Measurements from ENCODE around the gene PFKFB3. TPM values are rescaled to one million over a fixed set of nuclear protein-coding genes. Genes with fewer than 3 reads are reported as not detected.
A peak's percentile ranks its signal among the peaks of the same experiment; 100 is the strongest.

PFKFB3 gene
- total and polyA plus RNA-seq, 2 of the 4 experiments (the other 2 are of a cell fraction), result 34.1 to 45.5 TPM

DNA sequence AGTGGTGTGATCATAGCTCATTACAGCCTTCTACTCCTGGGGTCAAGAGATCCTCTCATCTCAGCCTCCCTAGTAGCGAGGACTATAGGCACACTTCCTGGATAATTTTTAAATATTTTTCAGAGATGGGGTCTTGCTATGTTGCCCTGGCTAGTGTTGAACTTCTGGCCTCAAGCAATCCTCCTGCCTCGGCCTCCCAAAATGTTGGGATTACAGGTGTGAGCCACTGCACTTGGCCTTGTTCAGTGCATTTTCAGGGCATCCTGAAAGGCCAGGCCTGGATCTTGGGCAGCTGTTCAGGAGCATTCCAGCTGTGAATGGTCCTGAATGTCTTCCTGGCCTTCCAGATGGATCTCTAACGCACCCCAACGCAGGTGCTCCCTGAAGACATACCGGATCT is 95.7 kb downstream of the PFKFB3 start:
- ChIA-PET POLR2A (ENCODE audit: unreplicated experiment) (no interaction called here), CTCF (no interaction called here)
- Histone ChIP-seq H2BK120ac (ENCODE audit: low read depth, low read length) (no peak overlapping the region), H2AK9ac (replicated peaks; ENCODE audit: low read depth, low read length, poor library complexity) (no peak overlapping the region), H2BK20ac (ENCODE audit: low read depth, low read length) (no peak overlapping the region), H3K9me1 (ENCODE audit: insufficient read depth, low read length) (peaks cover 3% of the 10 kb centered on the region; the same call in 1 of the 2 replicates), H3K4me3 (ENCODE audit: insufficient read depth, low read depth, low read length) (no peak overlapping the region), H2AFZ (replicated peaks; ENCODE audit: low read length, poor library complexity) (no peak overlapping the region), H4K20me1 (ENCODE audit: insufficient read depth, low read length) (no peaks in the 10 kb centered on the region), H3K9me3 (ENCODE audit: control insufficient read depth, insufficient read depth, low read length) (no peaks in the 10 kb centered on the region), H2BK15ac (ENCODE audit: low read depth, low read length) (no peak overlapping the region), H2BK5ac (ENCODE audit: low read depth, low read length, poor library complexity, severe bottlenecking) (no peak overlapping the region), H3K56ac (ENCODE audit: extremely low read depth, insufficient read depth, low read length) (no peak overlapping the region), H4K5ac (ENCODE audit: low read depth, low read length) (no peak overlapping the region), H3K18ac (ENCODE audit: low read depth, low read length) (peak overlapping the region; percentile 34; the same call in 1 of the 2 replicates), H3K23ac (ENCODE audit: low read depth, low read length) (no peak overlapping the region), H2AK5ac (ENCODE audit: low read depth, low read length) (no peak overlapping the region), H3K27ac (ENCODE audit: insufficient read depth, low read length) (no peak overlapping the region), H3K4me2 (ENCODE audit: low read depth, low read length) (no peak overlapping the region), H3K27me3 (ENCODE audit: control insufficient read depth, insufficient read depth, low read length) (no peaks in the 10 kb centered on the region), H3K14ac (replicated peaks; ENCODE audit: low read depth, low read length) (no peak overlapping the region), H4K8ac (ENCODE audit: low read depth in 2 of 2, low read length in 2 of 2) (no peak overlapping the region), H3K36me3 (ENCODE audit: control insufficient read depth, insufficient read depth, low read length) (no peaks in the 10 kb centered on the region), H3K4me1 (ENCODE audit: control insufficient read depth, insufficient read depth, low read length) (peaks cover 7% of the 10 kb centered on the region; the same call in 1 of the 2 replicates), H3K4ac (ENCODE audit: low read depth, low read length) (no peak overlapping the region), H4K91ac (ENCODE audit: insufficient read depth, low read depth, low read length) (no peak overlapping the region), H3K9ac (ENCODE audit: low read depth, low read length) (no peak overlapping the region), H3K79me1 (ENCODE audit: low read depth in 1 of 2, low read length in 2 of 2) (no peaks in the 10 kb centered on the region)
- intact Hi-C loops (cut with micrococcal nuclease), result no loop called here
- ATAC-seq (ENCODE audit: low read depth) (no peak), DNase-seq (no peak)
- 100% methylated on average over 1 of the region's 5 CpGs; no CpG with 5 or more reads in 1 of the 2 experiments for WGBS, 2 experiments (ENCODE audit: extremely low coverage in 2 of 2, insufficient read length in 1 of 2)
- TF ChIP-seq RAD21 (IDR thresholded peaks at IDR 0.05; ENCODE audit: low read length) (no peak), CEBPB (IDR thresholded peaks at IDR 0.05; ENCODE audit: low read depth, low read length) (no peak), SMC3 (IDR thresholded peaks at IDR 0.05; ENCODE audit: low read depth, low read length) (no peak), NFE2L2 (IDR thresholded peaks at IDR 0.05; ENCODE audit: low read depth, low read length) (no peak)
- TF ChIP-seq, protein P1, sequence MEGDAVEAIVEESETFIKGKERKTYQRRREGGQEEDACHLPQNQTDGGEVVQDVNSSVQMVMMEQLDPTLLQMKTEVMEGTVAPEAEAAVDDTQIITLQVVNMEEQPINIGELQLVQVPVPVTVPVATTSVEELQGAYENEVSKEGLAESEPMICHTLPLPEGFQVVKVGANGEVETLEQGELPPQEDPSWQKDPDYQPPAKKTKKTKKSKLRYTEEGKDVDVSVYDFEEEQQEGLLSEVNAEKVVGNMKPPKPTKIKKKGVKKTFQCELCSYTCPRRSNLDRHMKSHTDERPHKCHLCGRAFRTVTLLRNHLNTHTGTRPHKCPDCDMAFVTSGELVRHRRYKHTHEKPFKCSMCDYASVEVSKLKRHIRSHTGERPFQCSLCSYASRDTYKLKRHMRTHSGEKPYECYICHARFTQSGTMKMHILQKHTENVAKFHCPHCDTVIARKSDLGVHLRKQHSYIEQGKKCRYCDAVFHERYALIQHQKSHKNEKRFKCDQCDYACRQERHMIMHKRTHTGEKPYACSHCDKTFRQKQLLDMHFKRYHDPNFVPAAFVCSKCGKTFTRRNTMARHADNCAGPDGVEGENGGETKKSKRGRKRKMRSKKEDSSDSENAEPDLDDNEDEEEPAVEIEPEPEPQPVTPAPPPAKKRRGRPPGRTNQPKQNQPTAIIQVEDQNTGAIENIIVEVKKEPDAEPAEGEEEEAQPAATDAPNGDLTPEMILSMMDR (conservative IDR thresholded peaks at IDR 0.05; ENCODE audit: low read depth, low read length), result no peak
- dilution Hi-C loops (cut with HindIII; ENCODE audit: low sequenced_read_pairs, unreplicated experiment), result no loop called here
- in situ Hi-C loops (cut with MboI; ENCODE audit: low sequenced_read_pairs), result no loop called here
- BruUV-seq (replicated peaks), result no TSS peak
